Keratinocyte (primary cell): ENCODE data around the gene ATP8A1. TPM values are rescaled to one million over a fixed set of nuclear protein-coding genes. Genes with fewer than 3 reads are reported as not detected.

Source experiments
- DNase-seq: peaks from one replicate; pipeline ENCODE4 v3.0.0-alpha.2; 2011; ENCODE audit warnings: low read depth, missing footprints, low spot score
- FAIRE-seq: peaks from 2 replicates; lab custom pipeline; 2011; peaks lifted over from hg19 to GRCh38; lab: Jason Lieb, UNC
- H2AFZ ChIP-seq: 2 replicates; pipeline ENCODE4 v1.6.0; 2012; ENCODE audit warnings: low read length, control low read depth, inconsistent platforms; ENCODE audit not compliant: control insufficient read depth
- H3K27ac ChIP-seq: 2 replicates; pipeline ENCODE4 v1.5.1; 2011; ENCODE audit warnings: low read length; ENCODE audit not compliant: control insufficient read depth, insufficient read depth
- H3K27me3 ChIP-seq: 3 replicates; pipeline ENCODE4 v1.6.0; 2011; ENCODE audit warnings: low read length; ENCODE audit not compliant: control insufficient read depth, insufficient read depth; ENCODE audit errors: extremely low read depth
- H3K36me3 ChIP-seq, 2 experiments: 2 replicates in 1 of 2; 3 replicates in 1 of 2; pipeline ENCODE4 v1.5.1; 2011; ENCODE audit warnings: low read length in 2 of 2, mild to moderate bottlenecking in 1 of 2; ENCODE audit not compliant: control insufficient read depth in 2 of 2, insufficient read depth in 2 of 2; ENCODE audit errors: extremely low read depth in 1 of 2
- H3K4me1 ChIP-seq: 3 replicates; pipeline ENCODE4 v1.5.1; 2011; ENCODE audit warnings: low read length; ENCODE audit not compliant: control insufficient read depth, insufficient read depth; ENCODE audit errors: extremely low read depth
- H3K4me2 ChIP-seq: 3 replicates; pipeline ENCODE4 v1.6.0; 2011; ENCODE audit warnings: low read depth, low read length; ENCODE audit not compliant: control insufficient read depth, insufficient read depth; ENCODE audit errors: extremely low read depth
- H3K4me3 ChIP-seq, 3 experiments: fragments of 200-600 bp in 1 of 3; sonication (generic) in 1 of 3; 2 replicates in 2 of 3; 3 replicates in 1 of 3; pipeline ENCODE4 v1.5.1; 2011 to 2016; ENCODE audit warnings: low read length in 3 of 3, mild to moderate bottlenecking in 3 of 3, control low read depth in 2 of 3, inconsistent platforms in 1 of 3, low read depth in 1 of 3, mixed read lengths in 1 of 3, mixed run types in 1 of 3, moderate library complexity in 1 of 3; ENCODE audit not compliant: control insufficient read depth in 2 of 3, insufficient read depth in 2 of 3; ENCODE audit errors: extremely low read depth in 1 of 3
- H3K79me2 ChIP-seq: 2 replicates; pipeline ENCODE4 v1.6.0; 2012; ENCODE audit warnings: low read length; ENCODE audit not compliant: control insufficient read depth, insufficient read depth
- H3K9ac ChIP-seq: 3 replicates; pipeline ENCODE4 v1.6.0; 2011; ENCODE audit warnings: low read length; ENCODE audit not compliant: control insufficient read depth, insufficient read depth; ENCODE audit errors: extremely low read depth
- H3K9me1 ChIP-seq: 3 replicates; pipeline ENCODE4 v1.6.0; 2011; ENCODE audit warnings: low read length; ENCODE audit not compliant: control insufficient read depth, insufficient read depth; ENCODE audit errors: extremely low read depth
- H3K9me3 ChIP-seq: 2 replicates; pipeline ENCODE4 v1.5.1; 2012; ENCODE audit warnings: low read depth, low read length; ENCODE audit not compliant: control insufficient read depth
- H4K20me1 ChIP-seq: 3 replicates; pipeline ENCODE4 v1.6.0; 2011; ENCODE audit warnings: low read length; ENCODE audit not compliant: control insufficient read depth, insufficient read depth; ENCODE audit errors: extremely low read depth
- CTCF ChIP-seq, 3 experiments: IDR thresholded peaks in 1 of 3; conservative IDR thresholded peaks in 1 of 3; optimal IDR thresholded peaks in 1 of 3; 2 replicates in 2 of 3; 3 replicates in 1 of 3; pipeline versions ENCODE3 to v1.5.1; 2011; ENCODE audit warnings: low read length in 3 of 3, mild to moderate bottlenecking in 3 of 3, moderate library complexity in 2 of 3, control low read depth in 1 of 3, inconsistent platforms in 1 of 3; ENCODE audit not compliant: insufficient read depth in 2 of 3; ENCODE audit errors: extremely low read depth in 1 of 3
- EZH2 ChIP-seq: IDR thresholded peaks from one replicate; pipeline ENCODE4 v1.6.1; 2012; ENCODE audit warnings: inconsistent platforms, mild to moderate bottlenecking, low read length, moderate library complexity
- dilution Hi-C: fragments of 300-500 bp; cut with MboI; formaldehyde crosslinking; loops from one replicate; pipeline ENCODE4 v1.7.0; 2020; ENCODE audit warnings: low sequenced_read_pairs; ENCODE audit not compliant: extremely low pct_ligation_motif_present
- polyA plus RNA-seq, 5 experiments: library from polyadenylated mRNA; depleted of rRNA in 3 of 5; stranded (reverse) in 3 of 5; stranded (forward) in 1 of 5; unstranded in 1 of 5; fragments of >200 nt; gene quantifications; 1 replicate in 1 of 5; 2 replicates in 3 of 5; 3 replicates in 1 of 5; pipeline versions ENCODE4 v1.2.1 to v1.2.3, GENCODE V29; 2011 to 2012; ENCODE audit warnings: missing spikeins in 2 of 5, low read depth in 1 of 5, low replicate concordance in 1 of 5

ATP8A1 gene
- polyA plus RNA-seq, 1 donor (not counting 4 experiments of a cell fraction or from before 2014, with no cell fraction given): 0.20 TPM

DNA sequence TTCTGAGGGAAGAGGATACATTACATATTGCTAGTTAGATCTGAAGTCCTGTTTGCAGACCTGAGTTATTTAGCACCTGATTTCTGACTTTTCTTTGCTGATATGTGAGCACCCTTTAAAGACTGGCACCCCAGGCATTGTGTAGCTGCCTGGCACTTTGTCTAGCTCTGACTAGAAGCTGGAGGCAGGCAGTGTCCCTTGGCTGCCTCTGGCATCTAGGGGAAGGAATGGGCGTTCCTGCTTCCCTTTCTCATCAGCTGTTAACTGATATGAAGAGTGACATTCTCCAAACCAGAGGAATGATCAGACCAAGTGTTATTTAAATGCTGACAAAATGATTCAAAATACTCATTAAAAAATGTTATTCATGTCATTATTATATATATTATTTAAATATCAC, 289.9 kb downstream of the ATP8A1 start:
- Histone ChIP-seq H3K4me3 (no peak overlapping the region), H3K9me1 (no peaks in the 10 kb centered on the region), H3K4me2 (no peak overlapping the region), H3K27ac (no peak overlapping the region), H2AFZ (no peak overlapping the region), H3K27me3 (no peaks in the 10 kb centered on the region), H3K36me3 (no peaks in the 10 kb centered on the region), H3K9ac (no peak overlapping the region), H3K9me3 (no peaks in the 10 kb centered on the region), H3K4me1 (no peaks in the 10 kb centered on the region), H4K20me1 (no peaks in the 10 kb centered on the region), H3K79me2 (no peaks in the 10 kb centered on the region)
- dilution Hi-C loops: no loop called here
- FAIRE-seq: no peak
- DNase-seq: no peak
- TF ChIP-seq EZH2 (no peak), CTCF (optimal IDR thresholded peaks at IDR 0.05 in 1 of 3, IDR thresholded peaks at IDR 0.05 in 1 of 3, conservative IDR thresholded peaks at IDR 0.05 in 1 of 3; ENCODE audit: extremely low read depth in 1 of 3, insufficient read depth in 2 of 3, low read length in 3 of 3) (no peak)

- Histone ChIP-seq H3K27me3 (no peaks in the 10 kb centered on the region), H3K4me3 (no peak overlapping the region), H3K4me2 (no peak overlapping the region), H3K27ac (no peak overlapping the region), H3K9ac (no peak overlapping the region), H3K36me3 (no peaks in the 10 kb centered on the region), H4K20me1 (no peaks in the 10 kb centered on the region), H3K9me1 (no peaks in the 10 kb centered on the region), H3K9me3 (no peaks in the 10 kb centered on the region), H2AFZ (no peak overlapping the region), H3K79me2 (no peaks in the 10 kb centered on the region), H3K4me1 (no peaks in the 10 kb centered on the region)
- TF ChIP-seq CTCF (optimal IDR thresholded peaks at IDR 0.05 in 1 of 3, IDR thresholded peaks at IDR 0.05 in 1 of 3, conservative IDR thresholded peaks at IDR 0.05 in 1 of 3; ENCODE audit: extremely low read depth in 1 of 3, insufficient read depth in 2 of 3, low read length in 3 of 3): no peak
- DNase-seq: no peak
- no peak for FAIRE-seq
- dilution Hi-C loops: no loop called here
Measured at GRCh38 chr4:42364266-42365053, 292.4 kb downstream of the ATP8A1 start.
